EH (cell line): ENCODE measurements around the gene EHHADH.
"Not testable (repeated sequence)": the region's sequence is repeated elsewhere in the genome, so short reads cannot be mapped to it uniquely, and the experiment has no call there.

Experiments used
- DNase-seq: peaks from one replicate; pipeline ENCODE4 v3.0.0-alpha.2; 2015; ENCODE audit warnings: low read depth

EHHADH gene

GRCh38 chr3:185253645-185254410, at the start of gene EHHADH:
Gene EHHADH (minus strand): TSS chr3:185254049. CDS start chr3:185254022, 27 bp downstream.
- peak; percentile 78 for DNase-seq

GRCh38 chr3:185299918-185300426, 46.1 kb upstream of the EHHADH start:
- not testable (repeated sequence) for DNase-seq

GRCh38 chr3:185297867-185298266, 44.0 kb upstream of the EHHADH start:
- DNase-seq: no peak

GRCh38 chr3:185292238-185292637, 38.4 kb upstream of the EHHADH start:
- DNase-seq: no peak

GRCh38 chr3:185290266-185290665, 36.4 kb upstream of the EHHADH start:
- DNase-seq: no peak

- DNase-seq: peak; percentile 9
Observed at GRCh38 chr3:185283374-185283935, 29.6 kb upstream of the EHHADH start.

GRCh38 chr3:185282696-185283373, 29.0 kb upstream of the EHHADH start:
- peak; percentile 92 for DNase-seq

- peak; percentile 68 for DNase-seq
Observed at GRCh38 chr3:185280572-185281365, 26.9 kb upstream of the EHHADH start.

GRCh38 chr3:185279587-185280138, 25.8 kb upstream of the EHHADH start:
- DNase-seq: no peak

- no peak for DNase-seq
Observed at GRCh38 chr3:185276415-185276814, 22.6 kb upstream of the EHHADH start.

- peak; percentile 16 for DNase-seq
Observed at GRCh38 chr3:185272033-185272432, 18.2 kb upstream of the EHHADH start.

GRCh38 chr3:185270956-185271332, 17.1 kb upstream of the EHHADH start:
- no peak for DNase-seq

GRCh38 chr3:185270262-185270955, 16.6 kb upstream of the EHHADH start:
- DNase-seq: peak; percentile 55

- no peak for DNase-seq
Observed at GRCh38 chr3:185268194-185268962, 14.5 kb upstream of the EHHADH start.

- no peak for DNase-seq
Observed at GRCh38 chr3:185267193-185267592, 13.3 kb upstream of the EHHADH start.

- no peak for DNase-seq
Observed at GRCh38 chr3:185264849-185265553, 11.2 kb upstream of the EHHADH start.

- DNase-seq: no peak
Observed at GRCh38 chr3:185263423-185263822, 9.6 kb upstream of the EHHADH start.

- DNase-seq: no peak
Observed at GRCh38 chr3:185257334-185257733, 3.5 kb upstream of the EHHADH start.

- no peak for DNase-seq
Observed at GRCh38 chr3:185254799-185255198, 950 bp upstream of the EHHADH start.

GRCh38 chr3:185253133-185253532, 716 bp downstream of the EHHADH start:
- not testable (repeated sequence) for DNase-seq
